D721Med (cell line): ENCODE results near the gene FCN3.
"Not testable (repeated sequence)": the region's sequence is repeated elsewhere in the genome, so short reads cannot be mapped to it uniquely, and the experiment has no call there.

Source experiments
- DNase-seq: peaks from one replicate; pipeline ENCODE4 v3.0.0; 2011; ENCODE audit warnings: low spot score; ENCODE audit not compliant: insufficient read length
- FAIRE-seq: peaks from 2 replicates; lab custom pipeline; 2011; peaks lifted over from hg19 to GRCh38; lab: Jason Lieb, UNC
- TF ChIP-seq, protein P1 (sequence below): IDR thresholded peaks from 2 replicates; pipeline ENCODE4 v1.5.1; 2012; ENCODE audit warnings: mild to moderate bottlenecking, control low read depth; ENCODE audit not compliant: insufficient read depth; ENCODE audit errors: missing control alignments

The FCN3 gene

DNA sequence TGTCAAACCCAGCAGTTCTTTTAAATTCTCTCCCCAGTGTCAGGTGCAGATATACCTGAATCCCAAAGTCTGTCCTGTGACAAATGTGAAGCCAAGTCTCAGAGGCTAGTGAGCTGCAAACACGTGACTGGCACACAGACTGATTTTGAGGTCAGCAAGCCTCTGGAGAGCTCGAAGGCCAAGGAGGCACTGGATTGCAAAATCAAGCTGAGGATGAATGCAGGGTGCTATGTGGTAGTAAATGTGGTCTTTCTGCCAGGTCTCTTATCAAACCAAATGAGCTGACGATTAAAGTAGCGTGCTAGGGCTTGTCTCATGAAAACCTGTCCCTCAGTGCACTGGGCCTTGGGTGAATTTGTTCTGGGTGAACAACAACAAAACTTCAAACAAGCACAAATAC lies 38.4 kb upstream of the FCN3 start:
- FAIRE-seq (no peak), DNase-seq (no peak)
- TF ChIP-seq, protein P1, sequence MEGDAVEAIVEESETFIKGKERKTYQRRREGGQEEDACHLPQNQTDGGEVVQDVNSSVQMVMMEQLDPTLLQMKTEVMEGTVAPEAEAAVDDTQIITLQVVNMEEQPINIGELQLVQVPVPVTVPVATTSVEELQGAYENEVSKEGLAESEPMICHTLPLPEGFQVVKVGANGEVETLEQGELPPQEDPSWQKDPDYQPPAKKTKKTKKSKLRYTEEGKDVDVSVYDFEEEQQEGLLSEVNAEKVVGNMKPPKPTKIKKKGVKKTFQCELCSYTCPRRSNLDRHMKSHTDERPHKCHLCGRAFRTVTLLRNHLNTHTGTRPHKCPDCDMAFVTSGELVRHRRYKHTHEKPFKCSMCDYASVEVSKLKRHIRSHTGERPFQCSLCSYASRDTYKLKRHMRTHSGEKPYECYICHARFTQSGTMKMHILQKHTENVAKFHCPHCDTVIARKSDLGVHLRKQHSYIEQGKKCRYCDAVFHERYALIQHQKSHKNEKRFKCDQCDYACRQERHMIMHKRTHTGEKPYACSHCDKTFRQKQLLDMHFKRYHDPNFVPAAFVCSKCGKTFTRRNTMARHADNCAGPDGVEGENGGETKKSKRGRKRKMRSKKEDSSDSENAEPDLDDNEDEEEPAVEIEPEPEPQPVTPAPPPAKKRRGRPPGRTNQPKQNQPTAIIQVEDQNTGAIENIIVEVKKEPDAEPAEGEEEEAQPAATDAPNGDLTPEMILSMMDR = no peak

DNA sequence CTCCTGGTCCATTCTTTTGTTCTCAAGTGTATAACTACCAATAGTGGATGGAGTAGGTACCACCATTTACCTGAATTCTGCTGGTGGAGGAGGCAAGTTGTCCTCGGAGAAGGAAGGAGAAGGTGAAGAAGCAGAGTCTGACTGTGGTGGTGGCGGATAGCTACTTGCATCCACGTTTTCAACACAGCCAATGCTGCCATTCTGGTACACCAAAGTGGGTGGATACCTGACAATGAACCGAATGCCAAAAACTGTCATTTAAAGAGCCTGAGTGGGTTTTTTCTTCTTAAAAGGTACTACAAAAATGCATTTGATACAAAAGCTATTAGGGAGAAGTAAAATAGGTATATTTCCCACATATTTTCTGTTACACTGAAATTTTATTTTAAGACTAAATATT lies 37.9 kb upstream of the FCN3 start:
- TF ChIP-seq, protein P1 = no peak
- no peak for FAIRE-seq

DNA sequence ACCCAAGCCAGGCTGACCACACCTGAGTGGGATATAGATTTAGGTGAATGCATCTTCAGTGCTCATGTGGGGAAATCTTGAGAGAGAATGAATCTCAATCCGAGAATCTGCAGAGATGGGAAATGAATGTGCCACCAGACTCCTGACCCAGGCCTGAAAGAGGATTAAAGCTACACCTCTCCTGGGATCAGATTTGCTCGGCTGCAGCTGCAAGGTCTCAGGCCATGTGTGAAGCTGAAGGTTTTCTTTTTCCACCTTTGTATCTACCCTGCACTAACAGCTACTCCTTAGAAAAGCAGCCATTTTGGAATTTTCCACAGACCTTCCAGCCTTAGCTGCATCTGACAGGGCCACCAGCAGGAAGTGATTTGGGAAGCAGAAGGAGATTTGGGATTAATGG lies 36.1 kb upstream of the FCN3 start:
- TF ChIP-seq, protein P1 = no peak
- DNase-seq (no peak), FAIRE-seq (no peak)

More for the DNA sequence above, 37.9 kb upstream of the FCN3 start:
- no peak for DNase-seq

DNA sequence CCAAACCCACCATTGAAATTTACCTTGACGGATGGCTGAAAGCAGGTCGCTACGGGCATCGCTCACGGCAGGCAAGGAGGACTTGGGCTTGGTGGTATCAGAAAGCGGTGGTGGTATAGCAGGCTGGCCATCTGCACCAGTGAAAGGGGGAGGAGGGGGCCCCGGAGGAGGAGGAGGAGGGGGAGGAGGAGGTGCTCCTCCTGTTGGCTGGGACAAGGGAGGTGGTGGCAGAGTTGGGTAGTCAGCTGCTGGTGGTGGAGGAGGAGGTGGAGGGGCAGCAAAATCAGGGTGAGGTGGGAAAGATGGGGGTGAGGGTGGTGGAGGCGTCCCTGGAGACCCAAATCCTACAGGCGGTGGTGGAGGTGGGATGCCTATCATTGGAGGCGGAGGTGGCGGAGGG lies 35.0 kb upstream of the FCN3 start:
- no peak for FAIRE-seq
- DNase-seq = no peak
- TF ChIP-seq, protein P1 = no peak

DNA sequence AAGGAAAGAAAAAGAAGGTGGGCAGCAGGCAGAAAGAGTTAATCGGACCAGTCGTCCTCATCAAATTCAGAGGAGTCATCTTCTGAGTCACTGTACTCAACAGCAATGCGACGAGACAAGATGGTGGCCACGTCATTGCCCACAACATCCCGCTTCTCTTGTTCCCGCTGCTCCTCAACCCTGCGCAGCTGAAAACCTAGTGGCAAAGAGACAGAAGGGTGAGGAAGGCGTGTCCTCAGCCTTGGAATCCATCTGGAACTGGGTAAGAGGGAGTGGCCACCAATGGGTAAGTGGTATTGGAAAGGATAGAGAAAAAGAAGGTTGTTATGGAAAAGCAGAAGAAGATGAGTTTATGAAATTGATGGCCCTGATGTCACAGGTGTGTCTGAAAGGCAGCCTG lies 33.5 kb upstream of the FCN3 start:
- DNase-seq (no peak), FAIRE-seq (no peak)
- TF ChIP-seq, protein P1 = no peak

DNA sequence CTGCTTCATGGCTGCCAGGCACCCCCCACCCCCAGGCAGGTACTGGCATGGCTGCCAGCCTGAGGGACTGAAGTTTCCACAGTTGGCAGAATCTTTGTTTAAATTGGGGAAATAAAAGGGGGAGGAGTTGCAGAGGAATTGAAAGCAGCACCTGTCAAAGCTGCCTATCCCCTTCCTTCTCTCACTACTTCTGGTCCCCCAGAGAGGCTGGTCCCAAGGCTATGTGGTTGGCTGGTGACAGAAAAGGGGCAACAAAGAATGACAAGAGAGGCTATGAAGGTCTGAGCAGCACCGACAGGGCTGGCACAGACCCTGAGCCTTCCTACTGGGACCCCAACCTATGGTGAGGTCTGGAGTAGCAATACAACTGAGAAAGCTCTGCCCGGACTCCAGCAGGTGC lies 32.2 kb upstream of the FCN3 start:
- DNase-seq, FAIRE-seq: not testable (repeated sequence)

DNA sequence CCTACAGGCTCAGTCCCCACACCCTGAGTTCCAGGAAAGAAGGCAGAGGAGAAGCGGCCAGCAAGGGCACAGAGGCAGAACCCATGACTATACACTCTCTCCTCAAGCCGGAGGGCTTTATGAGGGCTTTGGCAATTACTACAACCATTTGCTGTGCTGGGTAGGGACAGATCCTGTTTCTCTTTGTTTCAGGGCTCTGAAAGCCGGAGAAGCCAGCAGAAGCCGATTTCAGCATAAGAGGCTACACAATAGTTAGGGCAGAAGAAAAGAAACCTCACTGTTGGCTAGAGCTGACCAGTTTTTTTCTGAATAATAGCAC lies 31.7 kb upstream of the FCN3 start:
- DNase-seq (no peak), FAIRE-seq (no peak)
- TF ChIP-seq, protein P1 = no peak

DNA sequence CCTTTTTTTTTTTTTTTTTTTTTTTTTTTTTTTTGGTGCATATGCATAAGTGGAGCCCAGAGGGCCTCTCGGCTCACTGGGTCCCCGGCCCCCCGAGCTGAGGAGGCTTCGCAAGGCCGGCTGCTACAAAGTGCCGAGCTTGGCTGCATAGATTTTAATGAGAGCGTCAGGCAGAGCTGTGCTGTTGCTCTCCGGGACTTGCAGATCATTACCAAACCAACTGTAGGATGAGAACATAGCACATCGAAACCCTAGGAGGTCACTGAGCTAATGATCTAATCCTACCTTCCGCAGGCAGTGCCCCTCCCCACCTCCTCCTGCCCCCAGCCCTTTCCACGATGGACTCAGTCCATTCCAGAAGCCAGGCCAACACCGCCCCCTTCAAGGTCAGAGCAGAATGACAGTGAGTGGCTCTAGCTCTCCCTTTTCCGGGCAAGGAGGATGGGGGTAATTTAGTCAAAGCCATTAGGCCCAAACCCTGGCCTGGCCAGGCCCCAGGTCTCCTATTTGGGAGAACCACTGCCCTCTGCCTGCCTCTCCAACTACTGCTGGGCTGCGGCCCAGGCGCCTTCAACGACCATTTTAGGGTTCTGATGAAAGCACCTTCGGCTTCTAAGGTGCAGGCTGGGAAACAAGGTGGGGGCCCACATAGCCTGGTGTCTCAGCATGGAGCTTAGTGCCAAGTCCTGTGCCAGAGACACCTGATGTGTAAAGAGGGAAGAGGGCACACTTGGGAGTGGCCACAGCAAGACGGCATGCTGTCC lies 31.2 kb upstream of the FCN3 start:
- DNase-seq, FAIRE-seq: not testable (repeated sequence)
